ENCODE results near the gene EFCAB11.

EFCAB11 gene

DNA sequence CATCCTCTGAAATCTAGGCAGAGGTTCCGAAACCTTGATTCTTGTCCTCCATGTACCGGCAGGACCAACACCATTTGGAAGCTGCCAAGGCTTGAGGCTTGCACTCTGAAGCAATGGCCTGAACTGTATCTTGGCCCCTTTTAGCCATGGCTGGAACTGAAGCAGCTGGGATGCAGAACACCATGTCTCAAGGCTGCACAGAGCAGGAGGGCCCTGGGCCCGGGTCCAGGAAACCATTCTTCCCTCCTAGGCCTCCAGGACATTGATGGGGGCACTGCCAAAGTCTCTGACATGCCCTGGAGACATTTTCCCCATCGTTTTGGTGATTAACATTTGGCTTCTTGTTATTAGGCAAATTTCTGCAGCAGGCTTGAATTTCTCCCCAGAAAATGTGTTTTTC lies 198.7 kb downstream of the EFCAB11 start:
- DNase-seq: no peak

DNA sequence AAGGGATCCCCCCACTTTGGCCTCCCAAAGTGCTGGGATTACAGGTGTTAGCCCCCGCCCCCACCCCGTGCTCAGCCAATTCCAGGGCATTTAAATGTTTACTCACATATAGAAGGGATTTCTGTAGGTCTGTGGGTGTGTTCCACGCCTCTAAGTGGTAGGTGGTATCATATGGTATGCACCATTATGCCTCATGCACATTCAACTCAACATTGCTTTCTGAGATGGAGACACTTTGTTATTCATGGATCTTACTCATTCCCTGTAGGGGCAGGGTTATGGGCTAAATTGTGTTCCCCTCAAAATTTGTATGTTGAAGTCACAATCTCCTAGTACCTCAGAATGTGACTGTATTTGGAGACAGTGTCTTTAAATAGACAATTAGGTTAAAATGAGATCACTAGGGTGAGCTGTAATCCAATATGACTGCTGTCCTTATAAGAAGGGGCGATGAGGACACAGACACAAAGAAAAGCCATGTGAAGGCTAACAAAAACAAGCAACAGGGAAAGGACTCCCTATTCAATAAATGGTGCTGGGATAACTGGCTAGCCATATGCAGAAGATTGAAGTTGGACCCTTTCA lies 200.6 kb downstream of the EFCAB11 start:
- DNase-seq: no peak

DNA sequence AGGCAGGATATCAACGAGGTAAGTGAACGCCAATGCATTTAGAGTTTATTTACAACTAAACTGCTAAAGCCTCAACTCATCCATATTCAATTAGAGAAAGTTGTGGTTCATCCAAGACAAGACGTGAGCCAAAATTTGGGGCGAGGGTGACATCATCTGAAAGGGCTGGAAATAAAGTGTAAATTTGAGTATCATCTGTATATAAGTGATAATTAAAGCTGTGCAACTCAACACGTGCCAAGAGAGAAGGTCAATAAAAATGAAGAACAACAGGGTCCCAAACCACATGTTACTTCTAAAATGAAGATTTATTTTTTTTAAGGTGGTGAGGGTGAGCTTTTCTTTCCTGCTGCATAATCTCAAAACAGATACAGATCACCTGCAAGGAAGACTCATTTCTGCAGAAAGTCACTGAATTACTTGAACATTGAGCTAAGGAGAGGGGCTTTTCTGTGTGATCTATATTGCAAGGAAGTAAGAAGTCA lies 203.6 kb downstream of the EFCAB11 start:
- DNase-seq: no peak

DNA sequence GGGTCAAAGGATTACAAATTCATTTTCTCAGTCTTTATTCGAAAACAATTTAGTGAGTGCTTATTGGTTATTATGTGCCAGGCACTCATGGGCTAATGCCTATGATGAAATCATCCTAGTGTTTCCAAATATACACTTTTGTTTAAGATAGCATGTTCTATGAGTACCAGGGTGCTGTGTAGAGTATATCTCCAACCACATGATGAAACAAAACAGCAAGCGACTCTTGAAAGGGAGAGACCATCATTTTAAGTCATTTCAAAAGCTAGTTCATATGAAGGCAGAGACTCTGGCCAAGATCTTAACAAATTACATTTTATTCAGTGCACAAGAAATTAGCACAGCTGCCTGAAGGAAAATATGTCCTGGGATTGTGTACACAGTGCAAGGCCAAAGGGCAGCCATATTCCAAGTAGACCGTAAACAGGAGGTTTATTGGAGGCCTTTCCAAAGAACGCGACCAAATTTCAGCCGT lies 204.2 kb downstream of the EFCAB11 start:
- no peak for DNase-seq

DNA sequence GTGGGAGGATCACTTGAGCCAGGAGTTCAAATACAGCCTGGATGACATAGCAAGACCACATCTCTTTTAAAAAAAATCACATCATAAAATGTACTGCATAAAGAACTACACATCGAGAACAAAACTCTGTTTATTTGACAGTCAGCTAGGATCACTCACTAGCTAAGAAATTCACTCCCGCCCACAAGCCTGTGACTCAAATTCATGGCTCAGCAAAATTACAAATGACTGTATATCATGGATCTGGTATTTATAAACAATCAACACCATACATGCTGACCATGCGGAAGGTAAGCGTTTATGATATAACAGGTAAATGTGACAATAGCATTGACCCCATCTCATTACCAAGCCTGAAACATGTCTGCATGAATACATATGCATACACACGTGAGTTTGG lies 206.5 kb downstream of the EFCAB11 start:
- DNase-seq: no peak

DNA sequence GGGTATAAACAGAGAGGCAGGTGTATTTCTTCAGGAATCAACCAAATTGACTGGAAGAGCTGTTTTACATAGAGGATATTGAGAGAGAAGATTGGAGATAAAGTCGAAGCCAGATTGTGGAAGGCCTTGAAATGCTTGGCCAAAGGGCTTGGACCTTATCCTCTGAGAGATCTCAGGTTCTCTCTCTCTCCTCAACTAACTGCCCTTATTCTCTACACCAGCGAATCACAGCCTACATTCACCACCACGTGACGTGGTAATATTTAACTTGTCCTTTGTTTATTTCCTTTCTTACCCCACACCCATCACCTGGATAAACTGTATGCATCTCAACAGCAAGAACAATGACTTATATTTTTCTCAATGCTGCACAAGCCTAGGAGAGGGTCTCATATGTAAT lies 207.4 kb downstream of the EFCAB11 start:
- no peak for DNase-seq

DNA sequence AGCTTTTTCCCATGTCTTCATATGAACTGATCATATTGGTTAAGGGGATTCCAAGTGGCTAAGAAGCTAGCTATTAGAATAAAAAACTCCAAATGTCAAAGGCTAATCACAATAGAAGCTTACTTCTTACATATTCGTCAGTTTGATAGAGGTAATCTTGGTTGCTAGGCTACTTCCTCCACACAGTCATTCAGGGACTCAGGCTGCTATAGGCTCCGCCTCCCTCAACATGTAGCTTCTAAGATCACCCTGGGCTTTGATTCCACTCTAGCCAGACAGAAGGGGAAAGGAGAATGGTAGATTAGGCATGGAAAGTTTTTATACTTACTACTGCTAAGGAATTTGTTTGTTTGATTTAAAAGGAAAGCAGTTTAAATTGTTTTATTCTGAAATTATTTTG lies 207.9 kb downstream of the EFCAB11 start:
- DNase-seq: no peak

DNA sequence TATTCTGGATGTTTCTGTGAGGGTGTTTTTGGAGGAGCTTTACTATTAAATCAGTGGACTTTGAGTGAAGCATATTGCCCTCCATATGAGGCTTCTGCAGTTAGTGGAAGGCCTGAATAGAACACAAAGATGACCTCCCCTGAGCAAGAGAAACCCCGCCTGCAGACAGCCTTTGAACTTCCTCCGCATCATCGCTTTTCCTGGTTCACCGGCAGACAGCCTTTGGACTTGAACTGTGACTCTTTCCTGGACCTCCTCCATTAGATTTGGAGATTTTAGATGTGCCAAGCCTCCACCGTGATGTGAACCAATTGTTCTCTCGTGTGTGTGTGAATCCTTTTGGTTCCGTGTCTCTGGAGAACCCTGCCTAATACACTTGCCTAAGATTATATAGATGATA lies 208.4 kb downstream of the EFCAB11 start:
- no peak for DNase-seq
